T-cell (primary cell): ENCODE results near the gene SRGAP2B. TPM values are rescaled to one million over a fixed set of nuclear protein-coding genes. Genes with fewer than 3 reads are reported as not detected.
"Not testable (repeated sequence)": the region's sequence is repeated elsewhere in the genome, so short reads cannot be mapped to it uniquely, and the experiment has no call there.

ENCODE experiments used
- ATAC-seq, 4 experiments: fragments of 200-7000 bp in 3 of 4; fragments of 150-1000 bp in 1 of 4; cut with Tn5 transposase; replicated peaks in 1 of 4; 1 replicate in 3 of 4; 2 replicates in 1 of 4; pipeline ENCODE4 v1.10.0; 2021; ENCODE audit warnings: moderate library complexity in 3 of 4, mild to moderate bottlenecking in 2 of 4, moderate number of reproducible peaks in 1 of 4
- CTCF ChIA-PET, 2 donors: fragments of 300-600 bp; sonication (Branson Sonifier 250); formaldehyde crosslinking; loops; one replicate each; lab custom pipeline; 2022; ENCODE audit warnings: antibody characterized with exemption in 2 of 2; lab: Charles Lee
- POLR2A ChIA-PET, 2 donors: fragments of 300-600 bp; sonication (Branson Sonifier 250); formaldehyde crosslinking; loops; one replicate each; lab custom pipeline; 2022; ENCODE audit warnings: antibody characterized with exemption in 2 of 2; lab: Charles Lee
- DNase-seq, 35 experiments: peaks; one replicate each; pipeline versions ENCODE4 v3.0.0 to v3.0.0-alpha.2; 2013 to 2023
- H3K27ac ChIP-seq: one replicate; pipeline ENCODE4 v1.5.1; 2013; ENCODE audit warnings: low read length
- H3K27me3 ChIP-seq, 2 experiments: replicated peaks in 1 of 2; 1 replicate in 1 of 2; 2 replicates in 1 of 2; pipeline versions ENCODE4 v1.6.1 to v1.7.0; 2013; ENCODE audit warnings: low read length in 1 of 2, mixed read lengths in 1 of 2; ENCODE audit not compliant: control insufficient read depth in 2 of 2, insufficient read depth in 2 of 2; ENCODE audit errors: extremely low read depth in 1 of 2
- H3K36me3 ChIP-seq, 2 donors: 1 replicate in 1 of 2; 2 replicates in 1 of 2; pipeline versions ENCODE4 v1.6.1 to v1.7.0; 2013; ENCODE audit warnings: low read length in 1 of 2; ENCODE audit not compliant: control insufficient read depth in 2 of 2, insufficient read depth in 1 of 2; ENCODE audit errors: extremely low read depth in 1 of 2
- H3K4me1 ChIP-seq, 2 experiments: 1 replicate in 1 of 2; 2 replicates in 1 of 2; pipeline versions ENCODE4 v1.6.1 to v1.7.0; 2013; ENCODE audit warnings: low read length in 2 of 2, mixed read lengths in 1 of 2; ENCODE audit not compliant: insufficient read depth in 2 of 2, control insufficient read depth in 1 of 2; ENCODE audit errors: extremely low read depth in 1 of 2
- H3K4me3 ChIP-seq, 2 donors: 1 replicate in 1 of 2; 2 replicates in 1 of 2; pipeline versions ENCODE4 v1.5.1 to v1.7.0; 2013; ENCODE audit warnings: mild to moderate bottlenecking in 2 of 2, low read length in 1 of 2, moderate library complexity in 1 of 2; ENCODE audit not compliant: control insufficient read depth in 1 of 2; ENCODE audit errors: extremely low read depth in 1 of 2
- H3K9me3 ChIP-seq: 2 replicates; pipeline ENCODE4 v1.7.0; 2013
- H3K27ac Mint-ChIP-seq, 2 donors: one replicate each; pipeline ENCODE4 v1.8.0; 2020 to 2021; ENCODE audit warnings: mild to moderate bottlenecking in 2 of 2, mixed read lengths in 2 of 2
- H3K27me3 Mint-ChIP-seq, 2 donors: one replicate each; pipeline ENCODE4 v1.8.0; 2021 to 2022; ENCODE audit warnings: mixed read lengths in 2 of 2
- H3K36me3 Mint-ChIP-seq: one replicate; pipeline ENCODE4 v1.8.0; 2021; ENCODE audit warnings: mixed read lengths
- H3K4me1 Mint-ChIP-seq, 3 donors: one replicate each; pipeline ENCODE4 v1.8.0; 2020 to 2022; ENCODE audit warnings: mixed read lengths in 3 of 3, mild to moderate bottlenecking in 1 of 3
- H3K4me3 Mint-ChIP-seq, 3 donors: one replicate each; pipeline ENCODE4 v1.8.0; 2020 to 2022; ENCODE audit warnings: mild to moderate bottlenecking in 3 of 3, mixed read lengths in 3 of 3, moderate library complexity in 3 of 3
- H3K9me3 Mint-ChIP-seq, 3 donors: one replicate each; pipeline ENCODE4 v1.8.0; 2020 to 2022; ENCODE audit warnings: mixed read lengths in 3 of 3
- WGBS: methylation state at CpG from one replicate; pipeline ENCODE4 v1.1.5; 2013; ENCODE audit warnings: missing lambda C conversion rate; ENCODE audit not compliant: insufficient coverage; 5-methylcytosine and 5-hydroxymethylcytosine counted together
- total RNA-seq, 35 experiments: library from RNA in 6 of 35; stranded (reverse) in 6 of 35; fragments of 120-200 nt in 1 of 35; gene quantifications; one replicate each; pipeline versions ENCODE4 v1.2.1 to v1.2.4 and lab custom pipeline; 2013 to 2026

The SRGAP2B gene
- total RNA-seq, 5 donors from 2014 or later (not counting 1 experiment from before 2014, with no cell fraction given) = 9.3 to 24.9 (median 21.8) TPM

GRCh38 chr1:144893710-144894438 is 201.3 kb downstream of the SRGAP2B start:
- CTCF ChIA-PET, H3K27me3 ChIP-seq, H3K4me3 ChIP-seq, H3K27ac Mint-ChIP-seq, H3K4me1 ChIP-seq, H3K36me3 ChIP-seq, POLR2A ChIA-PET, H3K9me3 Mint-ChIP-seq, H3K9me3 ChIP-seq, ATAC-seq, H3K27ac ChIP-seq, H3K4me3 Mint-ChIP-seq, H3K27me3 Mint-ChIP-seq, DNase-seq, H3K36me3 Mint-ChIP-seq, H3K4me1 Mint-ChIP-seq: not testable (repeated sequence)
- no CpG with 5 or more reads among the region's 9 CpGs for WGBS

GRCh38 chr1:144893062-144893461 is 202.1 kb downstream of the SRGAP2B start:
- CTCF ChIA-PET, H3K4me1 ChIP-seq, H3K27ac Mint-ChIP-seq, H3K36me3 Mint-ChIP-seq, H3K4me1 Mint-ChIP-seq, H3K4me3 Mint-ChIP-seq, H3K27ac ChIP-seq, H3K27me3 Mint-ChIP-seq, H3K4me3 ChIP-seq, ATAC-seq, H3K9me3 Mint-ChIP-seq, H3K27me3 ChIP-seq, H3K36me3 ChIP-seq, DNase-seq, POLR2A ChIA-PET, H3K9me3 ChIP-seq: not testable (repeated sequence)
- no CpG with 5 or more reads among the region's 7 CpGs for WGBS

- H3K4me1 Mint-ChIP-seq, H3K4me3 Mint-ChIP-seq, H3K4me1 ChIP-seq, H3K27ac Mint-ChIP-seq, H3K9me3 ChIP-seq, ATAC-seq, H3K27me3 ChIP-seq, H3K9me3 Mint-ChIP-seq, H3K27me3 Mint-ChIP-seq, POLR2A ChIA-PET, H3K36me3 Mint-ChIP-seq, CTCF ChIA-PET, H3K27ac ChIP-seq, H3K4me3 ChIP-seq, H3K36me3 ChIP-seq, DNase-seq: not testable (repeated sequence)
- no CpG with 5 or more reads among the region's 3 CpGs for WGBS
These were observed 205.5 kb downstream of the SRGAP2B start for GRCh38 chr1:144889450-144890115.

- H3K36me3 Mint-ChIP-seq, H3K36me3 ChIP-seq, H3K27me3 ChIP-seq, H3K27ac Mint-ChIP-seq, ATAC-seq, CTCF ChIA-PET, POLR2A ChIA-PET, H3K27me3 Mint-ChIP-seq, H3K9me3 Mint-ChIP-seq, H3K9me3 ChIP-seq, H3K4me1 Mint-ChIP-seq, H3K4me1 ChIP-seq, H3K27ac ChIP-seq: not testable (repeated sequence)
- peak in 23 of 35 experiments; percentile 0 to 39 (median 8) for DNase-seq
- H3K4me3 ChIP-seq = peak overlapping the region in 1 of 2 donors; percentile 24
- WGBS = 0% methylated on average over 15 of the region's 47 CpGs
- peak overlapping the region in 1 of 3 donors; percentile 37 for H3K4me3 Mint-ChIP-seq
These were observed 212.1 kb downstream of the SRGAP2B start for GRCh38 chr1:144883022-144883421.

GRCh38 chr1:144882343-144882742 is 212.8 kb downstream of the SRGAP2B start:
- H3K27ac Mint-ChIP-seq, H3K36me3 Mint-ChIP-seq, H3K27ac ChIP-seq, H3K36me3 ChIP-seq, H3K27me3 Mint-ChIP-seq, H3K4me3 Mint-ChIP-seq, POLR2A ChIA-PET, H3K9me3 Mint-ChIP-seq, H3K27me3 ChIP-seq, ATAC-seq, H3K4me1 ChIP-seq, H3K4me1 Mint-ChIP-seq, H3K9me3 ChIP-seq, CTCF ChIA-PET, H3K4me3 ChIP-seq: not testable (repeated sequence)
- DNase-seq = peak in 1 of 35 experiments; percentile 3
- no CpG with 5 or more reads among the region's 42 CpGs for WGBS

GRCh38 chr1:144858607-144859006 is 236.5 kb downstream of the SRGAP2B start:
- H3K4me3 ChIP-seq, H3K4me1 ChIP-seq, H3K4me1 Mint-ChIP-seq, POLR2A ChIA-PET, H3K9me3 ChIP-seq, H3K27me3 ChIP-seq, H3K36me3 ChIP-seq, ATAC-seq, H3K4me3 Mint-ChIP-seq, H3K27me3 Mint-ChIP-seq, H3K27ac ChIP-seq, H3K27ac Mint-ChIP-seq, H3K9me3 Mint-ChIP-seq, CTCF ChIA-PET, H3K36me3 Mint-ChIP-seq: not testable (repeated sequence)
- peak in 1 of 35 experiments; percentile 2 for DNase-seq
- no CpG with 5 or more reads among the region's 3 CpGs for WGBS
